ENCODE data around the gene CEP41. TPM values are rescaled to one million over a fixed set of nuclear protein-coding genes. Genes with fewer than 3 reads are reported as not detected.

CEP41 gene
- total RNA-seq, 4 donors from 2014 or later: 3.1 to 10.7 (median 7.9) TPM

GRCh38 chr7:130359276-130359857, 81.4 kb downstream of the CEP41 start:
- no peak overlapping the region for H3K4me3 ChIP-seq (replicated peaks in 1 of 3)
- WGBS, 2 donors: 95 to 98% methylated on average over 5 of the region's 5 CpGs
- H3K27ac ChIP-seq: no peak overlapping the region
- no peaks in the 10 kb centered on the region for H3K27me3 ChIP-seq
- no peaks in the 10 kb centered on the region for H3K36me3 ChIP-seq
- TF ChIP-seq CTCF (IDR thresholded peaks at IDR 0.05): no peak
- intact Hi-C loops (cut with DNase I): no loop called here
- no peaks in the 10 kb centered on the region for H3K9me3 ChIP-seq
- peaks cover 15 to 23% of the 10 kb centered on the region in 2 donors for H3K4me1 ChIP-seq
- DNase-seq: no peak

- Histone ChIP-seq H3K9me3 (no peaks in the 10 kb centered on the region), H3K27ac (no peak overlapping the region), H3K27me3 (no peaks in the 10 kb centered on the region), H3K36me3 (no peaks in the 10 kb centered on the region), H3K4me1 (peaks cover 15 to 19% of the 10 kb centered on the region in 2 donors), H3K4me3 (replicated peaks in 1 of 3) (no peak overlapping the region)
- intact Hi-C loops (cut with DNase I): no loop called here
- no peak for TF ChIP-seq CTCF (IDR thresholded peaks at IDR 0.05)
- no peak for TF ChIP-seq POLR2A (IDR thresholded peaks at IDR 0.05)
- WGBS, 2 donors: 94 to 97% methylated on average over 3 to 4 of the region's 4 CpGs
- DNase-seq: no peak
Observed at GRCh38 chr7:130358471-130358870, 82.3 kb downstream of the CEP41 start.

GRCh38 chr7:130356876-130357611, 83.8 kb downstream of the CEP41 start:
- Histone ChIP-seq H3K36me3 (no peaks in the 10 kb centered on the region), H3K27me3 (no peaks in the 10 kb centered on the region), H3K4me3 (replicated peaks in 1 of 3) (no peak overlapping the region), H3K4me1 (peaks cover 20% of the 10 kb centered on the region in 2 donors), H3K9me3 (no peaks in the 10 kb centered on the region), H3K27ac (peak overlapping the region; percentile 49 to 88 (median 80))
- TF ChIP-seq CTCF (IDR thresholded peaks at IDR 0.05) (no peak), POLR2A (IDR thresholded peaks at IDR 0.05) (no peak)
- intact Hi-C loops (cut with DNase I): no loop called here
- 69 to 70% methylated on average over 13 to 16 of the region's 16 CpGs for WGBS, 2 donors
- peak; percentile 51 to 67 for DNase-seq

- H3K9me3 ChIP-seq: no peaks in the 10 kb centered on the region
- H3K4me3 ChIP-seq (replicated peaks in 1 of 3): no peak overlapping the region
- H3K27me3 ChIP-seq: no peaks in the 10 kb centered on the region
- intact Hi-C loops (cut with DNase I): no loop called here
- 45 to 46% methylated on average over 8 to 9 of the region's 9 CpGs for WGBS, 2 donors
- peak; percentile 52 to 74 for DNase-seq
- no peaks in the 10 kb centered on the region for H3K36me3 ChIP-seq
- H3K4me1 ChIP-seq: peaks cover 20% of the 10 kb centered on the region in 2 donors
- peak overlapping the region; percentile 49 to 88 (median 80) for H3K27ac ChIP-seq
- no peak for TF ChIP-seq CTCF (IDR thresholded peaks at IDR 0.05)
- peak in 1 of 2 donors; percentile 21 for TF ChIP-seq POLR2A (IDR thresholded peaks at IDR 0.05)
Observed at GRCh38 chr7:130356121-130356875, 84.5 kb downstream of the CEP41 start.
